Astrocyte (in vitro differentiated cells and primary cell): ENCODE data around the gene SLCO6A1.

Source experiments
- CTCF ChIP-seq: IDR thresholded peaks from 2 replicates; pipeline ENCODE4 v1.5.1; 2011; ENCODE audit warnings: low read depth, mild to moderate bottlenecking, inconsistent platforms, low read length, moderate library complexity; ENCODE audit not compliant: insufficient read depth
- EZH2 ChIP-seq: IDR thresholded peaks from 2 replicates; pipeline ENCODE4 v1.6.1; 2012; ENCODE audit warnings: mild to moderate bottlenecking, low read length, inconsistent platforms; ENCODE audit not compliant: insufficient read depth

- TF ChIP-seq CTCF (no peak), EZH2 (no peak)
Measured at GRCh38 chr5:102368392-102368791, 130.4 kb downstream of the SLCO6A1 start.
